HL-60/S4 (cell line): Measurements from ENCODE around the gene FBXL7.

Experiments used
- in situ Hi-C: fragments of 300-500 bp; cut with MboI; formaldehyde crosslinking; loops from 2 replicates; pipeline ENCODE4 v1.14.3; 2022; ENCODE audit warnings: low sequenced_read_pairs

FBXL7 gene

DNA sequence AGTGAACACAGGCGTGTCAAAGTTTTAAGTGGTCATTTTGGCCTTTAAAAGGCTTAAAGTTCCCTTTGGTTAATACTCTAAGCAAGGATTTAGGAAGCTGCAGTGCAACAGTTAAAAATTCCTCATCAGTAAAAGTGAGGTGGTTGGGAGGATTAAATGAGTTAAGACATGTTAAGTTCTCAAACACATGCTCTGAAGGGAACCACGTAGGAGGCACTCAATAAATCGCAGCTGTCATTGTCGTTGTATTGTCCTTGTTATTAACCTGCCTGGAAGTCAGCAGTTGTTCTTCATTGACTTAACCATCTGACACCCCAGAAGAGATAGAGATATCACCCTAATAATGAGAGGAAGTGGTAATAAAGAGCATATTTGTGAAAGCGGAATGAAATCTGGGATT is 432.1 kb downstream of the FBXL7 start:
- in situ Hi-C loops: no loop called here

- in situ Hi-C loops: no loop called here
These were observed 433.6 kb downstream of the FBXL7 start for GRCh38 chr5:15933259-15934207.

GRCh38 chr5:15936505-15937245 is 436.7 kb downstream of the FBXL7 start:
- in situ Hi-C loops: no loop called here

GRCh38 chr5:15937708-15938107 is 437.7 kb downstream of the FBXL7 start:
- in situ Hi-C loops: no loop called here

DNA sequence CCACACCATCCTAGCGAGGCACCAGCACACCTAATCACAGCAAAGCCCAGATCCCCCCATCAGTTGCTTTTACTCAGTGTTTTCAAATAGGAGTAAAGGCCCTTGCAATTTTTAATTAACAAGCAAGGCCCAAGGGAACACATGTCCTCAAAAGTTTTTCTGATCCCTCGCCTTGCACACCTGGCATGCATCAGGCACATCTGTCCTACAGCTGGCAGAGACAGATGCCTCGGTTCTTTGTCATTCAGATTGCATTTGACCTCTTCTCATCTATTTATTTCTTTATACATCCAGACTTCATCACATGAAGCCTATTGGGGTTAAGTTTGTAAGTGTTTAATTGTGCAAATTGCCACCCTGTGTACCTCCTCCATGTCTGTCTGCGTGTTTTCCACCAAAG is 438.2 kb downstream of the FBXL7 start:
- in situ Hi-C loops: no loop called here

- in situ Hi-C loops: no loop called here
These were observed 439.0 kb downstream of the FBXL7 start for GRCh38 chr5:15938961-15939360.

DNA sequence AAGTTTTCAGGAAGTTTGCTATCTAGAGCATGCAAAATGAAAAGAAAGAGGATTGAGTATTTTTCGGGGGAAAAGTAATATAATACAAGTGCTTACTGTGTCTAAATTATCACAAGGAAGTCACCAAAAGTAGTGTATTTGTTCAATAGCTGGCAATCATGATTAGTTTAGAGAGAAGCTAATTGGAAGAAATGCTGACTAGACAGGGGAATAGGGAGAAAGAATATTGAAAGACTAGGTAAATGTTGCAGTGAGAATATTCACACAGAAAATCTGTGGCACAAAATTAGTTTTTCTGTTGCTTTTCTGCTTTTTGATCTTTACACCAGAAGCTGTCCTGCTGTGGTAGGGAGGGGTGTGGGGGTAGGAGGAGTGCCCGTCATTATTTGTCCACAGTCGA is 440.9 kb downstream of the FBXL7 start:
- in situ Hi-C loops: no loop called here

DNA sequence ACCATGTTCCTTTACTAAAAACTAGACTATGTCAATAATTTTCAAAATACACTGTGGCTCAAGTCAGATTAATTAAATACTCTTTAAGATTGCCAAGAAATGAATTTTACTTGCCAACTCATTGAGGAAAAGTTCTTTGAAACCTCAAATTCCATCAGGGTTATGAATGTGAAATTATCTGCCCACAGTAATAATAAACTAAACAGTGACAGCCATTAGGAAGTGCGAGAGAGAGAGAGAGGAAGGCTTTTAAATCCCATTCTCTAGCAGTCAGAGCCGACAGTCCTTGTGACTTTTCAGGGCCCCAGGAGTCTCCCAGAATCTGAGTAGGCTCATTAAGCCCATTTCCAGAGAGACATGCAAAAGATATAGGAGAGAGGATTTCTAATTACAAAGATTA is 443.5 kb downstream of the FBXL7 start:
- in situ Hi-C loops: no loop called here

- in situ Hi-C loops: no loop called here
These were observed 446.0 kb downstream of the FBXL7 start for GRCh38 chr5:15946026-15946425.

- in situ Hi-C loops: no loop called here
These were observed 448.2 kb downstream of the FBXL7 start for GRCh38 chr5:15948190-15948589.

GRCh38 chr5:15951126-15951525 is 451.1 kb downstream of the FBXL7 start:
- in situ Hi-C loops: no loop called here

GRCh38 chr5:15951550-15951949 is 451.6 kb downstream of the FBXL7 start:
- in situ Hi-C loops: no loop called here

GRCh38 chr5:15956622-15957021 is 456.6 kb downstream of the FBXL7 start:
- in situ Hi-C loops: no loop called here

- in situ Hi-C loops: no loop called here
These were observed 457.1 kb downstream of the FBXL7 start for GRCh38 chr5:15957124-15957523.

- in situ Hi-C loops: no loop called here
These were observed 459.6 kb downstream of the FBXL7 start for GRCh38 chr5:15959370-15960164.

GRCh38 chr5:15966066-15966640 is 466.2 kb downstream of the FBXL7 start:
- in situ Hi-C loops: no loop called here

GRCh38 chr5:15966651-15967050 is 466.7 kb downstream of the FBXL7 start:
- in situ Hi-C loops: no loop called here

- in situ Hi-C loops: no loop called here
These were observed 469.0 kb downstream of the FBXL7 start for GRCh38 chr5:15968993-15969392.

DNA sequence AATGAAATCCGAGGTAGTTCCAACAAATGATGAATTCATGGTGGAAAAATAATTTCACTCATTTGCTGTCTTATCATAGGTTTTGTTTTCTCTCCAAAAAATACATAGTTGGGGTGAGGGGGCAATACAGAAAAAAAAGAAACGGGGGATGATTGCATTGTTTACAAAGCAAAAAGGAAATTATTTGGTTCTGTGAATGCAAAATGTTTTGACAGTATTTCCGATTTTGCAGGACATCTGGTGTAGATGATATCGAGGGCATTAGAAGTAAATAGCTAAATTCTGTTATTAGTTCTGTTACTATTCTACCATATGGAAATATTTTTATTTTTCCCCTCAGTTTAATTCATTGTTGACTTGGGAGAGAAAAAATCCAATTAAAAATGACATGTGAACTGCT is 477.9 kb downstream of the FBXL7 start:
- in situ Hi-C loops: no loop called here

GRCh38 chr5:15980835-15981234 is 480.9 kb downstream of the FBXL7 start:
- in situ Hi-C loops: no loop called here

GRCh38 chr5:15983392-15983791 is 483.4 kb downstream of the FBXL7 start:
- in situ Hi-C loops: no loop called here
